HCT116 (cell line): Measurements from ENCODE around the gene POLRMT. TPM values are rescaled to one million over a fixed set of nuclear protein-coding genes. Genes with fewer than 3 reads are reported as not detected.

Source experiments
- ATAC-seq: fragments of 200-7000 bp; cut with Tn5 transposase; 2 replicates; pipeline ENCODE4 v1.9.1; 2020; ENCODE audit warnings: mild to moderate bottlenecking, moderate library complexity
- BruUV-seq: library from RNA; stranded (reverse); fragments of 400-500 nt; replicated peaks from 2 replicates; lab custom pipeline; 2021; lab: Mats Ljungman, UMichigan
- CTCF ChIA-PET: fragments of 300-600 bp; sonication (Branson Sonifier 250); formaldehyde crosslinking; loops from one replicate; lab custom pipeline; 2021; ENCODE audit warnings: antibody characterized with exemption; lab: Charles Lee
- POLR2A ChIA-PET: fragments of 300-600, 350-600 bp; sonication (Branson Sonifier 250); formaldehyde crosslinking; loops from one replicate; lab custom pipeline; 2021; ENCODE audit warnings: antibody characterized with exemption; lab: Charles Lee
- RAD21 ChIA-PET, 2 experiments: fragments of 300-600 bp; sonication (Branson Sonifier 250); formaldehyde crosslinking; loops; one replicate each; lab custom pipeline; 2023; ENCODE audit warnings: low total read pairs in 2 of 2; ENCODE audit not compliant: uncharacterized antibody in 2 of 2, unreplicated experiment in 2 of 2, low non-redundant PET in 1 of 2; lab: Charles Lee
- DNase-seq: peaks from one replicate; pipeline ENCODE4 v3.0.0-alpha.2; 2010; ENCODE audit warnings: low read depth, low spot score
- H2AFZ ChIP-seq: fragments of 200-600 bp; shearing (Covaris generic), sonication (generic); 2 replicates; pipeline ENCODE4 v1.6.1; 2017; ENCODE audit warnings: low read depth, mixed run types, mixed read lengths, antibody characterized with exemption, low read length; ENCODE audit not compliant: poor library complexity, severe bottlenecking
- H3K27ac ChIP-seq: 2 replicates; pipeline ENCODE4 v1.5.1; 2012; ENCODE audit warnings: low read depth, low read length
- H3K27me3 ChIP-seq: fragments of 200-600 bp; sonication (generic); 2 replicates; pipeline ENCODE4 v1.6.1; 2016; ENCODE audit warnings: mixed run types, low read length, mixed read lengths; ENCODE audit not compliant: insufficient read depth
- H3K36me3 ChIP-seq, 2 experiments: fragments of 200-500 bp in 1 of 2; fragments of 200-600 bp in 1 of 2; sonication (Bioruptor generic) in 1 of 2; sonication (generic) in 1 of 2; 2 replicates each; pipeline versions ENCODE4 v1.5.1 to v1.6.1; 2014 to 2016; ENCODE audit warnings: low read length in 2 of 2, inconsistent platforms in 1 of 2, mixed read lengths in 1 of 2, mixed run types in 1 of 2; ENCODE audit not compliant: insufficient read depth in 2 of 2, control insufficient read depth in 1 of 2
- H3K4me1 ChIP-seq, 2 experiments: fragments of 200-600 bp in 1 of 2; sonication (generic) in 1 of 2; 2 replicates each; pipeline versions ENCODE4 v1.5.1 to v1.6.1; 2012 to 2017; ENCODE audit warnings: low read length in 2 of 2, inconsistent platforms in 1 of 2, mild to moderate bottlenecking in 1 of 2, mixed read lengths in 1 of 2, mixed run types in 1 of 2, moderate library complexity in 1 of 2; ENCODE audit not compliant: insufficient read depth in 2 of 2, control insufficient read depth in 1 of 2
- H3K4me2 ChIP-seq: fragments of 200-600 bp; sonication (generic); 2 replicates; pipeline ENCODE4 v1.6.1; 2017; ENCODE audit warnings: mixed run types, low read length, mixed read lengths
- H3K4me3 ChIP-seq, 2 experiments: fragments of 200-600 bp in 1 of 2; sonication (generic) in 1 of 2; replicated peaks in 1 of 2; 2 replicates each; pipeline ENCODE4 v1.5.1; 2011 to 2016; ENCODE audit warnings: low read length in 2 of 2, control low read depth in 1 of 2, low read depth in 1 of 2, mild to moderate bottlenecking in 1 of 2, mixed read lengths in 1 of 2, mixed run types in 1 of 2
- H3K79me2 ChIP-seq: fragments of 200-600 bp; sonication (generic); 2 replicates; pipeline ENCODE4 v1.6.1; 2017; ENCODE audit warnings: mild to moderate bottlenecking, mixed run types, low read length, moderate library complexity, mixed read lengths; ENCODE audit not compliant: insufficient read depth
- H3K9ac ChIP-seq: fragments of 200-600 bp; sonication (generic); 2 replicates; pipeline ENCODE4 v1.6.1; 2016; ENCODE audit warnings: low read length, mixed read lengths
- H3K9me2 ChIP-seq: fragments of 200-600 bp; sonication (generic), shearing (Covaris generic); 2 replicates; pipeline ENCODE4 v1.6.1; 2017; ENCODE audit warnings: mixed run types, mild to moderate bottlenecking, moderate library complexity; ENCODE audit not compliant: insufficient read depth
- H3K9me3 ChIP-seq, 2 experiments: fragments of 200-500 bp in 1 of 2; fragments of 200-600 bp in 1 of 2; sonication (Bioruptor generic) in 1 of 2; sonication (generic) in 1 of 2; 2 replicates each; pipeline ENCODE4 v1.6.1; 2014 to 2017; ENCODE audit warnings: low read length in 2 of 2, mixed read lengths in 2 of 2, inconsistent platforms in 1 of 2, low read depth in 1 of 2, mild to moderate bottlenecking in 1 of 2, mixed run types in 1 of 2, moderate library complexity in 1 of 2; ENCODE audit not compliant: control insufficient read depth in 1 of 2, insufficient read depth in 1 of 2
- H4K20me1 ChIP-seq: fragments of 200-600 bp; sonication (generic), shearing (Covaris generic); 2 replicates; pipeline ENCODE4 v1.6.1; 2017; ENCODE audit warnings: mixed run types, mild to moderate bottlenecking, moderate library complexity; ENCODE audit not compliant: insufficient read depth
- CBX3 ChIP-seq: IDR thresholded peaks from 2 replicates; pipeline ENCODE4 v1.6.1; 2012; ENCODE audit warnings: low read depth
- CTCF ChIP-seq, 3 experiments: fragments of 200-600 bp in 1 of 3; sonication (generic) in 1 of 3; IDR thresholded peaks in 2 of 3; conservative IDR thresholded peaks in 1 of 3; 2 replicates each; pipeline ENCODE4 v1.5.1; 2012 to 2017; ENCODE audit warnings: low read depth in 2 of 3, low read length in 2 of 3, antibody characterized with exemption in 1 of 3, borderline replicate concordance in 1 of 3, control low read depth in 1 of 3, mild to moderate bottlenecking in 1 of 3, mixed read lengths in 1 of 3, mixed run types in 1 of 3, moderate library complexity in 1 of 3; ENCODE audit not compliant: insufficient read depth in 1 of 3
- RAD21 ChIP-seq: IDR thresholded peaks from 2 replicates; pipeline ENCODE4 v1.6.1; 2012; ENCODE audit warnings: low read depth, mild to moderate bottlenecking
- TCF7L2 ChIP-seq: IDR thresholded peaks from 2 replicates; pipeline ENCODE4 v1.7.0; 2011; ENCODE audit warnings: borderline replicate concordance, inconsistent platforms; ENCODE audit not compliant: insufficient read depth, insufficient read length; ENCODE audit errors: extremely low read depth
- YY1 ChIP-seq: IDR thresholded peaks from 2 replicates; pipeline ENCODE4 v1.6.1; 2011; ENCODE audit warnings: low read length, low read depth, moderate library complexity, mild to moderate bottlenecking; ENCODE audit not compliant: insufficient replicate concordance; ENCODE audit errors: extremely low read depth
- ZBTB33 ChIP-seq: IDR thresholded peaks from 2 replicates; pipeline ENCODE4 v1.6.1; 2011; ENCODE audit warnings: mild to moderate bottlenecking, low read length, moderate library complexity; ENCODE audit not compliant: insufficient replicate concordance; ENCODE audit errors: extremely low read depth
- intact Hi-C: fragments of 100-400 bp; cut with micrococcal nuclease; formaldehyde crosslinking; loops from 2 replicates; pipeline ENCODE4 v1.10.0; 2022
- total RNA-seq: library from RNA; stranded (reverse); gene quantifications from one replicate; pipeline ENCODE4 v1.2.1, GENCODE V29; 2021; ENCODE audit not compliant: unreplicated experiment

Gene POLRMT
- total RNA-seq, 1 experiment from 2014 or later = 138 TPM

- H3K9me2 ChIP-seq = no peaks in the 10 kb centered on the region
- no peaks in the 10 kb centered on the region for H3K9me3 ChIP-seq
- ChIA-PET RAD21 (interaction anchor here (0.6 to 0.7 kb wide), 3 partner anchors 19 to 69 kb away, joined by 3 to 11 read pairs (median 10); no protein-coding TSS in a partner anchor), POLR2A (no interaction called here), CTCF (no interaction called here)
- H2AFZ ChIP-seq = peak overlapping the region; percentile 10
- H3K4me1 ChIP-seq = peaks cover 18 to 35% of the 10 kb centered on the region in 2 experiments
- H3K9ac ChIP-seq = peak overlapping the region; percentile 83; the same call in 1 of the 2 replicates
- H3K27me3 ChIP-seq = no peaks in the 10 kb centered on the region
- peak; percentile 33 for TF ChIP-seq TCF7L2
- peak; percentile 98 for TF ChIP-seq RAD21
- TF ChIP-seq CBX3 = no peak
- peak; percentile 22 for TF ChIP-seq YY1
- no peak for TF ChIP-seq ZBTB33
- peak; percentile 84 to 93 (median 92) for TF ChIP-seq CTCF (IDR thresholded peaks at IDR 0.05 in 2 of 3, conservative IDR thresholded peaks at IDR 0.05 in 1 of 3; ENCODE audit: borderline replicate concordance in 1 of 3, insufficient read depth in 1 of 3, low read depth in 2 of 3, low read length in 2 of 3)
- H3K4me3 ChIP-seq = peak overlapping the region; percentile 17 to 24; a peak in 3 of 4 replicates
- BruUV-seq = no TSS peak
- DNase-seq = peak; percentile 55
- H3K27ac ChIP-seq = peak overlapping the region; percentile 99; the same call in 1 of the 2 replicates
- intact Hi-C loops = loop anchor here (1.0 kb wide), 1 partner anchor 69 kb away; no protein-coding TSS in a partner anchor
- H3K36me3 ChIP-seq = peaks cover 0 to 6% of the 10 kb centered on the region in 2 experiments; a peak in 1 of 4 replicates
- ATAC-seq = peak; percentile 52
- H3K4me2 ChIP-seq = peak overlapping the region; percentile 99
- peaks cover 30% of the 10 kb centered on the region for H3K79me2 ChIP-seq
- peaks cover 5% of the 10 kb centered on the region; the same call in 1 of the 2 replicates for H4K20me1 ChIP-seq
These were observed 31.6 kb upstream of the POLRMT start for GRCh38 chr19:664913-665443.
